SK-N-SH (cell line): Measurements from ENCODE around the gene AMIGO1. TPM values are rescaled to one million over a fixed set of nuclear protein-coding genes. Genes with fewer than 3 reads are reported as not detected.

ENCODE experiments used
- CTCF ChIA-PET: fragments of 300-600, 350-600 bp; formaldehyde crosslinking; extraction: SDS; loops from one replicate; lab custom pipeline; 2021; lab: Yijun Ruan, JAX
- POLR2A ChIA-PET: fragments of 350-600 bp; sonication (Branson Sonifier 250); formaldehyde crosslinking; extraction: SDS; loops from one replicate; lab custom pipeline; 2020; ENCODE audit warnings: antibody characterized with exemption, inconsistent platforms; lab: Yijun Ruan, JAX
- DNase-seq: peaks from one replicate; pipeline ENCODE4 v3.0.0; 2012
- H2AFZ ChIP-seq: fragments of 200-600 bp; sonication (generic); 2 replicates; pipeline ENCODE4 v1.8.1; 2016; ENCODE audit warnings: antibody characterized with exemption, mild to moderate bottlenecking, low read depth
- H3F3A ChIP-seq: fragments of 200-600 bp; sonication (generic); replicated peaks from 2 replicates; pipeline ENCODE3; 2016; ENCODE audit warnings: antibody characterized with exemption, mild to moderate bottlenecking; ENCODE audit not compliant: insufficient read depth
- H3K27ac ChIP-seq, 2 experiments: fragments of 200-500 bp in 1 of 2; fragments of 200-600 bp in 1 of 2; sonication (Bioruptor generic) in 1 of 2; sonication (generic), shearing (Covaris generic) in 1 of 2; 2 replicates each; pipeline versions ENCODE4 v1.5.1 to v1.6.1; 2014 to 2016; ENCODE audit warnings: low read depth in 2 of 2, inconsistent platforms in 1 of 2, low read length in 1 of 2, mild to moderate bottlenecking in 1 of 2, mixed read lengths in 1 of 2
- H3K27me3 ChIP-seq: fragments of 200-600 bp; sonication (generic), shearing (Covaris generic); 2 replicates; pipeline ENCODE4 v1.6.1; 2016; ENCODE audit warnings: mixed run types; ENCODE audit not compliant: insufficient read depth
- H3K36me3 ChIP-seq, 2 experiments: fragments of 200-500 bp in 1 of 2; fragments of 200-600 bp in 1 of 2; sonication (Bioruptor generic) in 1 of 2; sonication (generic) in 1 of 2; replicated peaks in 1 of 2; 2 replicates each; pipeline versions ENCODE3 to v1.5.1; 2014 to 2016; ENCODE audit warnings: low read length in 1 of 2, mild to moderate bottlenecking in 1 of 2; ENCODE audit not compliant: insufficient read depth in 2 of 2, control insufficient read depth in 1 of 2
- H3K4me1 ChIP-seq, 2 experiments: fragments of 200-500 bp in 1 of 2; fragments of 200-600 bp in 1 of 2; sonication (Bioruptor generic) in 1 of 2; sonication (generic), shearing (Covaris generic) in 1 of 2; 2 replicates each; pipeline versions ENCODE4 v1.5.1 to v1.6.1; 2014 to 2016; ENCODE audit warnings: low read depth in 1 of 2, low read length in 1 of 2, mixed run types in 1 of 2; ENCODE audit not compliant: insufficient read depth in 2 of 2, control insufficient read depth in 1 of 2
- H3K4me2 ChIP-seq: fragments of 200-600 bp; sonication (generic), shearing (Covaris generic); 2 replicates; pipeline ENCODE4 v1.6.1; 2017; ENCODE audit warnings: mixed run types
- H3K4me3 ChIP-seq, 2 experiments: fragments of 200-500 bp in 1 of 2; fragments of 200-600 bp in 1 of 2; sonication (Bioruptor generic) in 1 of 2; sonication (generic), shearing (Covaris generic) in 1 of 2; 2 replicates each; pipeline versions ENCODE4 v1.5.1 to v1.8.1; 2014 to 2016; ENCODE audit warnings: low read depth in 2 of 2, inconsistent platforms in 1 of 2, low read length in 1 of 2, mild to moderate bottlenecking in 1 of 2, mixed read lengths in 1 of 2, moderate library complexity in 1 of 2
- H3K79me2 ChIP-seq: fragments of 200-600 bp; sonication (generic); 2 replicates; pipeline ENCODE4 v1.8.1; 2017; ENCODE audit warnings: mild to moderate bottlenecking; ENCODE audit not compliant: insufficient read depth
- H3K9ac ChIP-seq: fragments of 200-600 bp; sonication (generic); 2 replicates; pipeline ENCODE4 v1.6.1; 2017; ENCODE audit warnings: mixed run types
- H3K9me2 ChIP-seq: fragments of 200-600 bp; sonication (generic); 2 replicates; pipeline ENCODE4 v1.6.1; 2017; ENCODE audit warnings: mixed run types
- H3K9me3 ChIP-seq: fragments of 200-600 bp; sonication (generic); 2 replicates; pipeline ENCODE4 v1.6.1; 2017; ENCODE audit warnings: mixed run types, mild to moderate bottlenecking, moderate library complexity
- H4K20me1 ChIP-seq: fragments of 200-600 bp; sonication (generic); 2 replicates; pipeline ENCODE4 v1.6.1; 2017; ENCODE audit warnings: mild to moderate bottlenecking, mixed run types; ENCODE audit not compliant: insufficient read depth
- CHD2 ChIP-seq: fragments of 150-350 bp; IDR thresholded peaks from 2 replicates; pipeline ENCODE4 v1.6.1; 2018; ENCODE audit warnings: low read length; ENCODE audit not compliant: partially characterized antibody
- NFIC ChIP-seq: IDR thresholded peaks from 2 replicates; pipeline ENCODE4 v1.4.0; 2012; ENCODE audit warnings: borderline replicate concordance
- NRF1 ChIP-seq: IDR thresholded peaks from 2 replicates; pipeline ENCODE4 v1.6.1; 2012; ENCODE audit warnings: low read depth, mild to moderate bottlenecking, low read length
- RAD21 ChIP-seq: IDR thresholded peaks from 2 replicates; pipeline ENCODE4 v1.6.1; 2012; ENCODE audit warnings: mild to moderate bottlenecking, low read length
- USF2 ChIP-seq: fragments of 150-350 bp; IDR thresholded peaks from 2 replicates; pipeline ENCODE4 v1.6.1; 2017; ENCODE audit warnings: antibody characterized with exemption, low read length, low read depth, borderline replicate concordance
- YY1 ChIP-seq: IDR thresholded peaks from 2 replicates; pipeline ENCODE4 v1.4.0; 2012; ENCODE audit warnings: low read depth, mild to moderate bottlenecking
- WGBS: methylation state at CpG from one replicate; pipeline ENCODE4 v1.1.6; 2017; ENCODE audit warnings: low lambda C conversion rate; 5-methylcytosine and 5-hydroxymethylcytosine counted together
- polyA plus RNA-seq, 3 experiments: library from polyadenylated mRNA; depleted of rRNA; stranded (reverse); fragments of >200 nt; gene quantifications; 2 replicates each; pipeline ENCODE4 v1.2.3, GENCODE V29; 2012
- TF ChIP-seq, protein P1 (sequence below): fragments of 150-350 bp; IDR thresholded peaks from 2 replicates; pipeline ENCODE4 v1.6.1; 2016; ENCODE audit warnings: mild to moderate bottlenecking, low read depth, low read length

Gene AMIGO1
- polyA plus RNA-seq, 1 of the 3 experiments (the other 2 are of a cell fraction) = 0.95 TPM

- TF ChIP-seq CHD2 (no peak), NFIC (no peak)
- Histone ChIP-seq H3K27ac (peak overlapping the region in 1 of 2 experiments; percentile 4; a peak in 1 of 4 replicates), H3K9ac (no peak overlapping the region), H3K9me3 (no peaks in the 10 kb centered on the region), H4K20me1 (no peaks in the 10 kb centered on the region), H3K4me2 (no peak overlapping the region), H3K4me3 (no peak overlapping the region), H3K27me3 (no peaks in the 10 kb centered on the region), H3K9me2 (no peaks in the 10 kb centered on the region), H3K36me3 (peaks cover under 1 to 9% of the 10 kb centered on the region in 2 experiments), H2AFZ (no peak overlapping the region), H3K4me1 (peaks cover 0 to 13% of the 10 kb centered on the region in 2 experiments; a peak in 1 of 4 replicates), H3F3A (no peaks in the 10 kb centered on the region), H3K79me2 (no peaks in the 10 kb centered on the region)
- WGBS = 91% methylated on average over 5 of the region's 5 CpGs
- ChIA-PET POLR2A (interaction anchor here (0.9 to 3.3 kb wide), 2 partner anchors 8 to 28 kb away, joined by 3 to 13 read pairs; no protein-coding TSS in a partner anchor), CTCF (interaction anchor here (1.0 to 40.2 kb wide), 4 partner anchors 6 to 32 kb away, joined by 3 to 1710 read pairs (median 155); partner anchors contain the start of genes AMIGO1, ATXN7L2, CYB561D1 and GPR61)
- DNase-seq = no peak
Measured at GRCh38 chr1:109501644-109502363, 7.7 kb downstream of the AMIGO1 start.

DNA sequence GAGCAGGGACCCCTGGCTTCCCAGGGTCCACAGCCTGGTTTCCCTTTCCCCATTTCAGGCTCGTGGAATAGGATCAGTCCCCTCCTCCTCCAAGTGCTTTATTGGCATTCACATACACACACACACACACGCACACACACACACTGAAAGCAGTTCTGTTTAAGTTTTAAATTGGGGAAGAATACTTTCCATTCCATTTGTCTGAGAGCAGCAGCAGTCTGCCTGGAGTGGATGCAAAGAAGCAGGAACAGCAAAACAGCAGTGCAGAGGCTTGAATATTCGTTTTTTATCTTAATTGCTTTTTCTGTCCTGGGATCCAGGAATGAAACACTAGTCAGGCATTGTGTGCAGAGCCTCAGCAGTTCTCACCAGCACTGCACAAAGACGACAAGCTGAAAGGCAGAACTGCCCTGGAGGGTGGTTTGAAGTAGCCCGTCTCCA, 8.6 kb downstream of the AMIGO1 start:
- no peak for DNase-seq
- TF ChIP-seq USF2 (no peak), RAD21 (no peak), NRF1 (no peak), YY1 (no peak)
- TF ChIP-seq, protein P1, sequence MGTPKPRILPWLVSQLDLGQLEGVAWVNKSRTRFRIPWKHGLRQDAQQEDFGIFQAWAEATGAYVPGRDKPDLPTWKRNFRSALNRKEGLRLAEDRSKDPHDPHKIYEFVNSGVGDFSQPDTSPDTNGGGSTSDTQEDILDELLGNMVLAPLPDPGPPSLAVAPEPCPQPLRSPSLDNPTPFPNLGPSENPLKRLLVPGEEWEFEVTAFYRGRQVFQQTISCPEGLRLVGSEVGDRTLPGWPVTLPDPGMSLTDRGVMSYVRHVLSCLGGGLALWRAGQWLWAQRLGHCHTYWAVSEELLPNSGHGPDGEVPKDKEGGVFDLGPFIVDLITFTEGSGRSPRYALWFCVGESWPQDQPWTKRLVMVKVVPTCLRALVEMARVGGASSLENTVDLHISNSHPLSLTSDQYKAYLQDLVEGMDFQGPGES = no peak
- Histone ChIP-seq H3K27ac (peak overlapping the region in 1 of 2 experiments; percentile 2; a peak in 1 of 4 replicates), H3K4me1 (peaks cover 0 to 13% of the 10 kb centered on the region in 2 experiments; a peak in 1 of 4 replicates), H3K4me2 (no peak overlapping the region), H3K9me2 (no peaks in the 10 kb centered on the region), H3K79me2 (peaks cover 3% of the 10 kb centered on the region; the same call in 1 of the 2 replicates), H2AFZ (no peak overlapping the region), H3K9me3 (no peaks in the 10 kb centered on the region), H3K36me3 (peaks cover 5 to 17% of the 10 kb centered on the region in 2 experiments), H3K9ac (no peak overlapping the region), H4K20me1 (no peaks in the 10 kb centered on the region), H3F3A (no peaks in the 10 kb centered on the region), H3K4me3 (no peak overlapping the region), H3K27me3 (no peaks in the 10 kb centered on the region)
- 73% methylated on average over 5 of the region's 5 CpGs for WGBS
- POLR2A ChIA-PET = interaction anchor here (3.3 kb wide), 1 partner anchor 29 kb away, joined by 13 read pairs; no protein-coding TSS in a partner anchor
- CTCF ChIA-PET = interaction anchor here (0.7 to 40.2 kb wide), 6 partner anchors 7 to 276 kb away, joined by 3 to 1710 read pairs (median 50); partner anchors contain the start of genes AMIGO1, ATXN7L2, CYB561D1 and GPR61
